Fibroblast of the aortic adventitia (primary cell): ENCODE results near the gene ENPP1. TPM values are rescaled to one million over a fixed set of nuclear protein-coding genes. Genes with fewer than 3 reads are reported as not detected.
A peak's percentile ranks its signal among the peaks of the same experiment; 100 is the strongest.
"Not testable (repeated sequence)": the region's sequence is repeated elsewhere in the genome, so short reads cannot be mapped to it uniquely, and the experiment has no call there.

Experiments used
- DNase-seq: peaks from one replicate; pipeline ENCODE4 v3.0.0-alpha.2; 2010; ENCODE audit warnings: low read depth
- H3K4me3 ChIP-seq: 2 replicates; pipeline ENCODE4 v1.5.1; 2011; ENCODE audit warnings: low read depth, mild to moderate bottlenecking, control low read depth, low read length, moderate library complexity
- total RNA-seq: library from RNA; depleted of rRNA; stranded (reverse); fragments of >200 nt; gene quantifications from 2 replicates; pipeline ENCODE4 v1.2.3, GENCODE V29; 2012; ENCODE audit warnings: low replicate concordance
- TF ChIP-seq, protein P1 (sequence below): IDR thresholded peaks from 2 replicates; pipeline ENCODE4 v1.5.1; 2011; ENCODE audit warnings: mild to moderate bottlenecking, low read length, control low read depth, inconsistent platforms; ENCODE audit not compliant: insufficient read depth

The ENPP1 gene
- total RNA-seq, 1 donor: 7.4 TPM

DNA sequence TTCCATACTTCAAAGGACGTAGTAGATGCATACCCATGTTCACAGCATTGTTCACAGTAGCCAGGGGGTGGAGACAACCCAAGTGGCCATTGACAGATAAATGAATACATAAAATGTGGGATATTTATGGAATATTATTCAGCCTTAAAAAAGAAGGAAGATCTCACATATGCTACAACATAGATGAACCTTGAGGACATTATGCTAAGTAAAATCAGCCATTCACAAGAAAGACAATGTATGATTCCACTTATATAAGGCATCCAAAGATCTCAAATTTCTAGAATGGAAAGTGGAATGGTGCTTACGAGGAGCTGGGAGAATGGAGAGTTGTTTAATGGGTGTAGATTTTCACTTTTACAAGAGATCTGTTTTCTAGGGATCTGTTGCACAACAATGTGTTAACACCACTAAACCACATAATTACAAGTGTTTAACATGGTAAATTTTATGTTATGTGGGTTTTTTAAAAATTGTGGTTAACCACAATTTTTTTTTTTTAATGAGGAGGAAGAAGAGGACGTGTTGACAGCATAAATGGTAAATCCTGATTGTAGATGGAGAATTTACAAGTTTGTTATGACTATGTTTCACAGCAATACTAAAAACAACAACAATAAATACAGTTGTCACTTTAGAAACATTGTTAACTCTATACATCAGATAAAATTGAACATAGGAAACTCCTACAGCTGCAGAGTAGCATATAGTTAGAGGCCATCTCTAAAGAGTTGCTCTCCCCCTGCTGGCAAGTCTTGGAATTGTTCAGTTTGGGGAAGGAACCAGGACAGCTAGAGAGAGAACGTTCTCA lies 101.8 kb downstream of the ENPP1 start:
- DNase-seq: peak; percentile 79
- no peak overlapping the region for H3K4me3 ChIP-seq
- TF ChIP-seq, protein P1, sequence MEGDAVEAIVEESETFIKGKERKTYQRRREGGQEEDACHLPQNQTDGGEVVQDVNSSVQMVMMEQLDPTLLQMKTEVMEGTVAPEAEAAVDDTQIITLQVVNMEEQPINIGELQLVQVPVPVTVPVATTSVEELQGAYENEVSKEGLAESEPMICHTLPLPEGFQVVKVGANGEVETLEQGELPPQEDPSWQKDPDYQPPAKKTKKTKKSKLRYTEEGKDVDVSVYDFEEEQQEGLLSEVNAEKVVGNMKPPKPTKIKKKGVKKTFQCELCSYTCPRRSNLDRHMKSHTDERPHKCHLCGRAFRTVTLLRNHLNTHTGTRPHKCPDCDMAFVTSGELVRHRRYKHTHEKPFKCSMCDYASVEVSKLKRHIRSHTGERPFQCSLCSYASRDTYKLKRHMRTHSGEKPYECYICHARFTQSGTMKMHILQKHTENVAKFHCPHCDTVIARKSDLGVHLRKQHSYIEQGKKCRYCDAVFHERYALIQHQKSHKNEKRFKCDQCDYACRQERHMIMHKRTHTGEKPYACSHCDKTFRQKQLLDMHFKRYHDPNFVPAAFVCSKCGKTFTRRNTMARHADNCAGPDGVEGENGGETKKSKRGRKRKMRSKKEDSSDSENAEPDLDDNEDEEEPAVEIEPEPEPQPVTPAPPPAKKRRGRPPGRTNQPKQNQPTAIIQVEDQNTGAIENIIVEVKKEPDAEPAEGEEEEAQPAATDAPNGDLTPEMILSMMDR: peak; percentile 92

DNA sequence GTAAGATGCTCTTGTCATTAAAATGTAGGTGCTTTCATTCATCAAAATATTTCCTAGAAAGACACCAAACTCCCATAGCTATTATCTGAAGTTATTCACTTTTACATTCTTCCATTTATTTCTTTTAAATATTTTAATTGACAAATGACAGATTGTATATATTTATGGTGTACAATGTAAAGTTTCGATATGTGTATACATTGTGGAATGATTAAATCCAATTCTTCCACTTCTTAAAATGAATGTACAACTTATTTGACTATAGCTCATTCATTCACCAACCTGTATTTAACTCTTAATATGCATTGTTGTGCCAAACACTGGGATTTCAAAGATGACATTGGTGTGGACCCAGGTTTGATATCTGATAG lies 102.4 kb downstream of the ENPP1 start:
- H3K4me3 ChIP-seq: no peak overlapping the region
- DNase-seq: no peak
- TF ChIP-seq, protein P1: no peak

DNA sequence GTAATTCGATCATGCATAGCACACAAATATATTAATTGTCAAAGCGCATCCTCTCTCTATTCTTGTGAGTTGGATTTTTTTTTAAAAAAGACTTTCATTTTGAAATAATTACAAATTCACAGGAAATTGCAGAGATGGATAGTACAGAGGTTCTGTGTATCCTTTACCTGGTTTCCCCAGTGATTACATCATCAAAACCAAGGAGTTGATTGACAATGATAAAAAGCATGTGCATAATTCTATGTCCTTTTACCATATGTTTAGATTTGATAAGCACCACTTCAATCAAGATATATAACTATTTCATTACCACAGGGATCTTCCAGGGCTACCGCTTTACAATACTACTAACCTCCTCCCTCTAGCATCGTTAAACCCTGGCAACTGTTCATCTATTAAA lies 103.1 kb downstream of the ENPP1 start:
- no peak for DNase-seq
- H3K4me3 ChIP-seq: no peak overlapping the region
- TF ChIP-seq, protein P1: no peak

DNA sequence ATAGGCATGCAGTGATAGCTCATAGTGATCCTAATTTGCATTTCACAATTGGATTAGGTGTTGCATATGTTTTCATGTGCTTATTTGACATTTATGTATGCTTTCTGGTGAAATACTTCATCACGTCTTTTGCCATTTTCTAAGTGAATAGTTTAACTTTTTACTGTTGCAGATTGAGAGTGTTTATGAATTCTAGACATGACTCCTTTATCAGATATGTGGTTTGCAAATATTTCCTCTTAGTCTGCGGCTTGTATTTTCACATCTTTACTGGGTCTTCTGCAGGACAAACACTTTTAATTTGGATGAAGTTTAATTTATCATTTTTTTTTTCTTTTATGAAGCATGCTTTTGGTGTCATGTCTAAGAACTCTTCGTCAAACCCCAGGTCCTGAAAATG lies 104.1 kb downstream of the ENPP1 start:
- TF ChIP-seq, protein P1: no peak
- DNase-seq: no peak

DNA sequence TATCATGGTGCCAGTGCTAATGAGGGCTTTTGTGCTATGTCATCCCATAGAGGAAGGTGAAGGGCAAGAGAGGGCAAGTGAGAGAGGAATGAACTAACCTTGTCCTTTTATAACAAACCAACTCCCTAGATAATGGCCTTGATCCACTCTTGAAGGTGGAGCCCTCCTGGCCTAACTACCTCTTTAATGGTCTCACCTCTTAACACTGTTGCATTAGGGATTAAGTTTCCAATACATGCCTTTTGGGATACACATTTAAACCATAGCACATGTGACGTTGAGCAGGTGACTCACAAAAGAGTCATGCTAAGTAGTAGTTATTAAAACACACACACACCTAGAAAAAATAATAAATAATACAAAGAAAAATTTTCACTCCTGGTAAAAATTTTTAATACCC lies 106.4 kb downstream of the ENPP1 start:
- DNase-seq: no peak
- H3K4me3 ChIP-seq: no peak overlapping the region
- TF ChIP-seq, protein P1: no peak

More for the DNA sequence above, 104.1 kb downstream of the ENPP1 start:
- H3K4me3 ChIP-seq: no peak overlapping the region

DNA sequence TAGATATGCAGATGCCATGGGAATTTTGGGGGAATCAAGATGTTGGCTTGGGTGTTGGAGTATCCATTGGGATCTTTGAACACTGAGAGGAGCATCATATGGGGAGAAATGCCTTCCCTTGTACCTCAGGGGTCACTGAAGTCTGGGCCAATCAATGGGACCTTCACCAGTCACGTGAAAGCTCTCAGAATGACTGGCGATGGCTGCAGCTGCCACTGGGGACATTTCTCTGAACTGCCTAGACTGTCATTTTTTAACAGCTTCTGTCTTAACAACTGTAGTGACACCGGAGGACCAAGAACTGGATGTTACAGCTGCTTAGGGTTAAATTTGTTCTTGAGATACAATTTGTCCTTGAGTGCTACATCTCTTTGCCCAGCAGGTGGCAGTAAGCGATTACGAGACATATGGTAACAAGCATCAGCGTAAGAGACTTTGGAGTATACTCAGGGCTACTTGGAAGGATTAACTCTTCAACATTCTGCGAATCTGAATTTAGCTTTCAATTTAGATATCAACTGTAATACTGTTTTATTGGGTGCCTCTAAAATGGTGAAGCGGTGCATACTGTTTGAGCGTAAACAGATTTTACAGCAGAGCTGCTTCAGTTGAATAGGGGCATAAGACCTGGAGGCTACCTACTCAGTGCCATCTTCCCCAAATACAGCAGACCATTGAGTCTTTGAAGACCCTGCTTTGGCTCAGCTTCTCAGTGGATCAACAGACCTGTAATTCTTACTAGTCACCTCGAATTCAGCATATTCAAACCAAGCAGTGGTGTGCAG lies 107.3 kb downstream of the ENPP1 start:
- DNase-seq: peak; percentile 90
- TF ChIP-seq, protein P1: peak; percentile 94

DNA sequence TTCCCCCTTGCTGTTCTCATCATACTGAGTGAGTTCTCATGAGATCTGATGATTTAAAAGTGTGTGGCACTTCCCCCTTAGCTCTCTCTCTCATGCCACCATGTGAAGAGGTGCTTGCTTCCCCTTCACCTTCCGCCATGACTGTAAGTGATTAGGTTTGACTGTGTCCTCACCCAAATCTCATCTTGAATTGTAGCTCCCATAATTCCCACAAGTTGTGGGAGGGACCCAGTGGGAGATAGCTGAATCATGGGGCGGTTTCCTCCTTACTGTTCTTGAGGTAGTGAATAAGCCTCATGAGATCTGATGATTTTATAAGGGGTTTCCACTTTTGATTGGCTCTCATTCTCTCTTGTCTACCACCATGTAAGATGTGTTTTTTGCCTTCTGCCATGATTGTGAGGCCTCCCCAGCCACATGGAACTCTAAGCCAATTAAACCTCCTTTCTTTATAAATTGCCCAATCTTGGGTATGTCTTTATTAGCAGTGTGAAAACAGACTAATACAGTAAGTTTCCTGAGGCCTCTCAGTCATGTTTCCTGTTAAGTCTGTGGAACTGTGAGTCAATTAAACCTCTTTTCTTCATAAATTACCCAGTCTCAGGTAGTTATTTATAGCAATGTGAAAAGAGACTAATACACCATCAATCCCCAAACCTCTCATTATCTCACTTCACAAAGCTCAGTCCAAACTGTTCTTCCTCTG lies 108.4 kb downstream of the ENPP1 start:
- not testable (repeated sequence) for H3K4me3 ChIP-seq, DNase-seq

More for the DNA sequence above, 107.3 kb downstream of the ENPP1 start:
- no peak overlapping the region for H3K4me3 ChIP-seq
